BLaER1 treated with 17β-estradiol and CSF1 and Interleukin-3, amounts not matched to agents 10 nM and 100 nM (cell line): Measurements from ENCODE around the gene FBXO40.

ENCODE experiments used
- H3K27ac ChIP-seq, 11 experiments: shearing (Covaris generic); formaldehyde crosslinking; 2 replicates each; pipeline ENCODE4 v1.8.1; 2022
- H3K27me3 ChIP-seq, 11 experiments: shearing (Covaris generic); formaldehyde crosslinking; 2 replicates each; pipeline ENCODE4 v1.8.1; 2022
- H3K36me3 ChIP-seq, 11 experiments: shearing (Covaris generic); formaldehyde crosslinking; 2 replicates each; pipeline ENCODE4 v1.8.1; 2022
- H3K4me1 ChIP-seq, 10 experiments: shearing (Covaris generic); formaldehyde crosslinking; 2 replicates each; pipeline ENCODE4 v1.8.1; 2022
- H3K4me2 ChIP-seq, 11 experiments: shearing (Covaris generic); formaldehyde crosslinking; 2 replicates each; pipeline ENCODE4 v1.8.1; 2022
- H3K4me3 ChIP-seq, 10 experiments: shearing (Covaris generic); formaldehyde crosslinking; 2 replicates each; pipeline ENCODE4 v1.8.1; 2022
- H3K9ac ChIP-seq, 11 experiments: shearing (Covaris generic); formaldehyde crosslinking; 2 replicates each; pipeline ENCODE4 v1.8.1; 2022
- H3K9me3 ChIP-seq, 11 experiments: shearing (Covaris generic); formaldehyde crosslinking; replicated peaks in 1 of 11; 2 replicates each; pipeline ENCODE4 v1.8.1; 2022
- H4K20me1 ChIP-seq, 11 experiments: shearing (Covaris generic); formaldehyde crosslinking; 2 replicates each; pipeline ENCODE4 v1.8.1; 2022
- Cebpa-rat ChIP-seq, 11 experiments: shearing (Covaris generic); IDR thresholded peaks; 2 replicates each; pipeline ENCODE4 v1.8.1; 2022

FBXO40 gene

DNA sequence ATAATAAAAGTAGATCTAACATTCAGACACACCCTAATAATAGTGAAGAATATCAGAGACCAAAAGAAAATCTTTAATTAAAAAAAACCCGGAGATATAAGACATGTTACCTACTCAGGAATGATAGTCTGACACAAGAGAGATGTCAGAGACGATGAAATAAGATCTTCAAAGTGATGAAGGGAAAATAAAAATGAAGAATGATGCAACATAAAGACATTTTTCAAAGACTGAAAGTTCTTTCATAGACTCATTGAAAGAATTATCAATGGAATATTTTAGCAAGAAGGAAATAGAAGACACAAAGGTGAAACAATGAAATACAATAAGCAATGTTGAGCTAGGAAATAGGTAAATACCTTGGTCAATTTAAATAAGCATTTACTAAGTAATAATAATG lies 47.9 kb downstream of the FBXO40 start:
- no peaks in the 10 kb centered on the region for H3K4me1 ChIP-seq
- H3K36me3 ChIP-seq, result peaks cover 80 to 92% (median 91%) of the 10 kb centered on the region in 11 experiments
- no peaks in the 10 kb centered on the region for H3K27me3 ChIP-seq
- H3K9ac ChIP-seq, result no peak overlapping the region
- no peak for TF ChIP-seq Cebpa-rat (IDR thresholded peaks at IDR 0.05)
- H3K4me3 ChIP-seq, result no peak overlapping the region
- peaks cover 0 to 51% (median 3%) of the 10 kb centered on the region in 11 experiments; a peak in 9 of 22 replicates for H4K20me1 ChIP-seq
- no peak overlapping the region for H3K4me2 ChIP-seq
- no peaks in the 10 kb centered on the region for H3K9me3 ChIP-seq
- no peak overlapping the region for H3K27ac ChIP-seq

DNA sequence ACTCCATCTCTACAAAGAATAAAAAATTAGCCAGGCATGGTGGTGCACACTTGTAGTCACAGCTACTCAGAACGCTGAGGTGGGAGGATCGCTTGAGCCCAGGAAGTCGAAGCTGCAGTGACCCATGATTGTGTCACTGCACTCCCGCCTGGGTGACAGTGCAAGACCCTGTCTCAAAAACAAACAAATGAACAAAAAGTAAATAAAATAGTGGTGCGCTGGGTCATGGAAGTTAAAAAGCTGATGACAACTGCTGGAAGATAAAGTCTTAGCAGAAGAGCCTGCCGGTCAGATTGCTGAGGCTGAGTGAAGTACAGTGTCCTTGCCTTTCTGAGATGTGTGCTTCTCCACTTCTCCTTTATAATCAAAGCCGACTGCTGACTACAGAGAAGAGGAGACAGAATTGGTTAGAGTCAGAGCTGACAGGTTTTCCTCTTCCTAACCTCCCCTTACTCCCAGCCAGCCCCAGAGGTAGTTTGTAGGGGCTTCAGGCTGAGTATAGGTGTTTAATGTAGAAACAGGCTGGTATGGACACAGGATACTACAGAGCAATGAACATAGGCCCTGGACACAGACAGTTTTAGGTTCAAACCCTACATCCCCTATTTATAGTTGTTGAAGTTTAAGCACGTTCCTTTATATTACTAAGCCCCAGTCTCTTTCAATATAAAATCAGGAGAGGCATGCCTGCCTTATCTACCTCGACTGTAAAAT lies 49.6 kb downstream of the FBXO40 start:
- Histone ChIP-seq H3K27ac (no peak overlapping the region), H3K36me3 (peaks cover 69 to 85% (median 82%) of the 10 kb centered on the region in 11 experiments), H3K9me3 (no peaks in the 10 kb centered on the region), H4K20me1 (peaks cover 0 to 49% (median 3%) of the 10 kb centered on the region in 11 experiments; a peak in 10 of 22 replicates), H3K9ac (no peak overlapping the region), H3K4me1 (no peaks in the 10 kb centered on the region), H3K27me3 (no peaks in the 10 kb centered on the region), H3K4me2 (no peak overlapping the region), H3K4me3 (no peak overlapping the region)
- no peak for TF ChIP-seq Cebpa-rat (IDR thresholded peaks at IDR 0.05)

- Histone ChIP-seq H3K27me3 (no peaks in the 10 kb centered on the region), H4K20me1 (peaks cover 0 to 58% (median 5%) of the 10 kb centered on the region in 11 experiments; a peak in 11 of 22 replicates), H3K4me1 (no peaks in the 10 kb centered on the region), H3K4me3 (no peak overlapping the region), H3K4me2 (no peak overlapping the region), H3K36me3 (peaks cover 68 to 86% (median 81%) of the 10 kb centered on the region in 11 experiments), H3K9ac (no peak overlapping the region), H3K27ac (no peak overlapping the region), H3K9me3 (peaks cover 0 to under 1% (median 0%) of the 10 kb centered on the region in 11 experiments; a peak in 3 of 22 replicates)
- no peak for TF ChIP-seq Cebpa-rat (IDR thresholded peaks at IDR 0.05)
Measured at GRCh38 chr3:121645054-121645453, 51.9 kb downstream of the FBXO40 start.

DNA sequence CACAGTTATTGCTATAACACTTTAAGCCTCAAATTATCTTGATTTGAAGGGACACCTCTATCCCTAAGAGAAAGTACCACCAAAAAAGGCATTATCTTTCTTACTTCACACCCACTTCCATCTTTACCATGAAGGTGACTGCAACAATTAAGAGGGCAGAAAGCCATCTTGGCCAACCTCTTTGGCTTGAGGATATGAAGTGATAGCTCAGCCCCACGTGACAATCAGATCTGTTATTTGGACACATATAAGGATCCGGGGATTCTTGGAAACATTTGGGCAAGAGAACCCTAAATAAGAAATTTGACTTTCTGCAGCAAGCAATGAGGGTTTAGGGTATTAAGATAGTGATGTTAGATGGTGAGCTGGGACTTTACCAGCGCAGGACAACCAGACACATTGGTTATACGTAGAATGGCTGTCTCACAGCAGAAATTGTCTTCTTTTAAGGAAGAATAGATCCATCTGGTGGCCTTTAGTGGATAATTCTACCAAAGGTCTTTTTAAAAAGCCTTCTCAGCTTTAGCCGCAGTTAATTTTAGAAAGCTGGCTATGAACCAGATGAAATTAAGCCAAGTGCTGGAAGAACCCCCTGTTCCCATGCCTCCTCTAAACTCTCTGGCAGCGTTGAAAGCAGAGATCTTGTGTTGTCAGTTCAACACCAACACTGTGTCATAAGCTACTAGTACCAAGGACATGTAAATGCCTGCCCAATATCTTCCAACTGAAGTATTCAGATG lies 55.2 kb downstream of the FBXO40 start:
- H3K9me3 ChIP-seq, result peaks cover 0 to 16% (median 6%) of the 10 kb centered on the region in 11 experiments; a peak in 10 of 22 replicates
- TF ChIP-seq Cebpa-rat (IDR thresholded peaks at IDR 0.05), result no peak

DNA sequence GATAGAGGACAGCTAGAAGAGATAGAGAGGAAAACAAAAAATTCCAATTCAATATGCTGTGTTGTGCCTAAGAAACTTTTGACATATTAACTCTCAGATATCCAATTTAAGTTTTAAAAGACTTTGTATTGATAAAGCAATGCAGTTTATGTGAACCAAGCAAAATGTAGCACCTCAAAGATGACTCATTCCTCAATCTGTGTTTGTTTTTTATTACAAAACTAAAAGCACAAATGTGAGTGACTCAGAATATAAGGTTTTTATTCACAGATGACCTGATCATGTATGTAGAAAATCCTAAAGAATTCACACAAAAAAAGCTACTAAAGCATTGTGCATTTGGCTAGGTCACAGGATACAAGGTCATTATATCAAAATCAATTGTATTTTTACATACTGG lies 56.5 kb downstream of the FBXO40 start:
- Histone ChIP-seq H3K9me3 (peaks cover 0 to 16% (median 6%) of the 10 kb centered on the region in 11 experiments; a peak in 10 of 22 replicates), H3K4me3 (no peak overlapping the region), H3K9ac (no peak overlapping the region), H3K36me3 (peaks cover 70 to 88% (median 83%) of the 10 kb centered on the region in 11 experiments), H3K4me2 (no peak overlapping the region), H3K27ac (no peak overlapping the region), H3K4me1 (peaks cover 3 to 17% (median 4%) of the 10 kb centered on the region in 10 experiments), H4K20me1 (peaks cover 0 to 76% (median 0%) of the 10 kb centered on the region in 11 experiments; a peak in 10 of 22 replicates), H3K27me3 (no peaks in the 10 kb centered on the region)
- TF ChIP-seq Cebpa-rat (IDR thresholded peaks at IDR 0.05), result no peak

More for the DNA sequence above, 55.2 kb downstream of the FBXO40 start:
- Histone ChIP-seq H3K4me2 (no peak overlapping the region), H3K36me3 (peaks cover 72 to 88% (median 83%) of the 10 kb centered on the region in 11 experiments), H4K20me1 (peaks cover 0 to 76% (median 4%) of the 10 kb centered on the region in 11 experiments; a peak in 10 of 22 replicates), H3K27me3 (no peaks in the 10 kb centered on the region), H3K4me3 (no peak overlapping the region), H3K4me1 (peaks cover 0 to 12% (median 0%) of the 10 kb centered on the region in 10 experiments; a peak in 1 of 20 replicates), H3K27ac (no peak overlapping the region), H3K9ac (no peak overlapping the region)

GRCh38 chr3:121651684-121652083 lies 58.5 kb downstream of the FBXO40 start:
- Histone ChIP-seq H4K20me1 (peaks cover 0 to 76% (median 0%) of the 10 kb centered on the region in 11 experiments; a peak in 10 of 22 replicates), H3K4me1 (peaks cover 7 to 26% (median 13%) of the 10 kb centered on the region in 10 experiments), H3K9ac (no peak overlapping the region), H3K4me2 (no peak overlapping the region), H3K36me3 (peaks cover 82 to 99% (median 95%) of the 10 kb centered on the region in 11 experiments), H3K27me3 (no peaks in the 10 kb centered on the region), H3K27ac (peak overlapping the region in 1 of 11 experiments; percentile 39; a peak in 1 of 22 replicates), H3K4me3 (no peak overlapping the region), H3K9me3 (peaks cover 0 to 24% (median 10%) of the 10 kb centered on the region in 11 experiments; a peak in 12 of 22 replicates)
- TF ChIP-seq Cebpa-rat (IDR thresholded peaks at IDR 0.05), result no peak

GRCh38 chr3:121654493-121655385 lies 61.6 kb downstream of the FBXO40 start:
- TF ChIP-seq Cebpa-rat (IDR thresholded peaks at IDR 0.05), result no peak
- no peak overlapping the region for H3K4me3 ChIP-seq
- H3K9ac ChIP-seq, result no peak overlapping the region
- H4K20me1 ChIP-seq, result peaks cover 0 to 60% (median 4%) of the 10 kb centered on the region in 11 experiments; a peak in 9 of 22 replicates
- no peaks in the 10 kb centered on the region for H3K27me3 ChIP-seq
- peak overlapping the region in 3 of 11 experiments; percentile 19 to 25 (median 19); a peak in 5 of 22 replicates for H3K27ac ChIP-seq
- H3K4me1 ChIP-seq, result peaks cover 15 to 54% (median 29%) of the 10 kb centered on the region in 10 experiments
- H3K4me2 ChIP-seq, result peak overlapping the region; percentile 39 to 60 (median 52); a peak in 20 of 22 replicates
- H3K9me3 ChIP-seq, result peaks cover 0 to 25% (median 11%) of the 10 kb centered on the region in 11 experiments; a peak in 14 of 22 replicates
- H3K36me3 ChIP-seq, result peaks cover 84 to 99% (median 93%) of the 10 kb centered on the region in 11 experiments
